T-helper 2 cell treated with Interferon-gamma antibody and Interleukin-4, amounts not matched to agents 5 μg/mL and 100 μg/mL, for 36 hours (primary cell): Measurements from ENCODE around the gene CKAP5.

ENCODE experiments used
- DNase-seq: peaks from one replicate; pipeline ENCODE4 v3.0.0; 2021; ENCODE audit warnings: low spot score
- H3K27ac Mint-ChIP-seq: one replicate; pipeline ENCODE4 v1.8.0; 2021; ENCODE audit warnings: mild to moderate bottlenecking, mixed read lengths
- H3K27me3 Mint-ChIP-seq: one replicate; pipeline ENCODE4 v1.8.0; 2021; ENCODE audit warnings: low read depth, mixed read lengths
- H3K36me3 Mint-ChIP-seq: one replicate; pipeline ENCODE4 v1.8.0; 2021; ENCODE audit warnings: low read depth, mixed read lengths
- H3K4me1 Mint-ChIP-seq: one replicate; pipeline ENCODE4 v1.8.0; 2021; ENCODE audit warnings: low read depth, mixed read lengths
- H3K4me3 Mint-ChIP-seq: one replicate; pipeline ENCODE4 v1.8.0; 2022; ENCODE audit warnings: mild to moderate bottlenecking, moderate library complexity, mixed read lengths
- H3K9me3 Mint-ChIP-seq: one replicate; pipeline ENCODE4 v1.8.0; 2021; ENCODE audit warnings: mixed read lengths

The CKAP5 gene

DNA sequence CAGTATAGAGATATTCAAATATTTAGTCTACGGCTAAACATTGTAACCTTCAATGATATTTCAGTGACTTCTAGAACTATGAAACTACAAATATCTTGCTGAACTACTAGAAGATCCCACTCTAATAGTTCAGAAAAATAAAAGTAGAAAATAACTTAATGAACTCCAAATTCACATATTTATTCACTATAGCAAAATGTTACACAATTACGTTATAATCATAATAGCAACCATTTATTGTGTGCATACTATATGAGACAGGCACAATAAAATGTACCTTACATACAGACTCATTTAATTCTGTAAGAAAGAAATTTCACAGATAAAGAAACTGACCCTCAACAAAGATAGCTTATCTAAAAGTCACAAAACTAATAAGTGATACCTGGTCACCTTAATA lies 69.2 kb downstream of the CKAP5 start:
- Mint-ChIP-seq H3K27me3 (no peaks in the 10 kb centered on the region), H3K4me3 (no peak overlapping the region), H3K36me3 (peaks cover 61% of the 10 kb centered on the region), H3K27ac (no peak overlapping the region), H3K4me1 (peaks cover 2% of the 10 kb centered on the region), H3K9me3 (no peaks in the 10 kb centered on the region)
- no peak for DNase-seq

DNA sequence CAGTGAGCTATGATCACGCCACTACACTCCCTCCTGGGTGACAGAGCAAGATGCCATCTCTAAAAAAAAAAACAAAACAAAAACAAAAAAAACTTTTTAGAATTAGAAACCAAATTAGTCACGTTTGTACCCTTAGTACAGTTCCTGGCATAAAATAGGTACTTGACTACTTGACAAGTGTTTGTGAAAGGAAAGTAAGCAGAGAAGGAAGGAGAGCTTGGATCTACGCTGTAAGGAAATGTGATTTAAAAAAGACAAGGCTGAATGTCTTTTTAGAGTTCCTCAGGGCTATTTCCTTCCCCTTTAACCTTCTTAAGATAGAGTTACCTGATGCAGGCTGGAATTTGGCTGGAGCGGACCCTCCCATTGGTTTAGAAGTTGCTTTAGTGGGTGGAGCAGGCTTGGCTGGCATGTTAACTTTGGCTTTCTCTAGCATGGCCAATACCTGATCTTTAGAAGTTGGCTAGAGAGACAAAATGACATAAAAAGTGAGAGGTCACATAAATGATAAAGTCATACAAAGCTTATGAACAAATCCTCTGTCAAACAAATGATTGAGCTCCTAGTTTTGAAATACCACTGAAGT lies 76.4 kb downstream of the CKAP5 start:
- DNase-seq = no peak
- Mint-ChIP-seq H3K36me3 (peaks cover 45% of the 10 kb centered on the region), H3K27ac (no peak overlapping the region), H3K9me3 (no peaks in the 10 kb centered on the region), H3K4me1 (peaks cover 2% of the 10 kb centered on the region), H3K27me3 (no peaks in the 10 kb centered on the region), H3K4me3 (no peak overlapping the region)

- Mint-ChIP-seq H3K9me3 (no peaks in the 10 kb centered on the region), H3K4me1 (no peaks in the 10 kb centered on the region), H3K36me3 (peaks cover 51% of the 10 kb centered on the region), H3K27me3 (no peaks in the 10 kb centered on the region), H3K27ac (no peak overlapping the region), H3K4me3 (no peak overlapping the region)
- DNase-seq = no peak
Observed at GRCh38 chr11:46766656-46767055, 79.4 kb downstream of the CKAP5 start.

GRCh38 chr11:46762248-46762647 lies 83.8 kb downstream of the CKAP5 start:
- Mint-ChIP-seq H3K27me3 (no peaks in the 10 kb centered on the region), H3K36me3 (peaks cover 63% of the 10 kb centered on the region), H3K9me3 (no peaks in the 10 kb centered on the region), H3K4me3 (no peak overlapping the region), H3K4me1 (no peaks in the 10 kb centered on the region), H3K27ac (no peak overlapping the region)
- DNase-seq = no peak

GRCh38 chr11:46761807-46762206 lies 84.3 kb downstream of the CKAP5 start:
- H3K27me3 Mint-ChIP-seq = no peaks in the 10 kb centered on the region
- H3K27ac Mint-ChIP-seq = no peak overlapping the region
- no peaks in the 10 kb centered on the region for H3K9me3 Mint-ChIP-seq
- DNase-seq = no peak
- H3K4me1 Mint-ChIP-seq = no peaks in the 10 kb centered on the region
- no peak overlapping the region for H3K4me3 Mint-ChIP-seq
- peaks cover 62% of the 10 kb centered on the region for H3K36me3 Mint-ChIP-seq

DNA sequence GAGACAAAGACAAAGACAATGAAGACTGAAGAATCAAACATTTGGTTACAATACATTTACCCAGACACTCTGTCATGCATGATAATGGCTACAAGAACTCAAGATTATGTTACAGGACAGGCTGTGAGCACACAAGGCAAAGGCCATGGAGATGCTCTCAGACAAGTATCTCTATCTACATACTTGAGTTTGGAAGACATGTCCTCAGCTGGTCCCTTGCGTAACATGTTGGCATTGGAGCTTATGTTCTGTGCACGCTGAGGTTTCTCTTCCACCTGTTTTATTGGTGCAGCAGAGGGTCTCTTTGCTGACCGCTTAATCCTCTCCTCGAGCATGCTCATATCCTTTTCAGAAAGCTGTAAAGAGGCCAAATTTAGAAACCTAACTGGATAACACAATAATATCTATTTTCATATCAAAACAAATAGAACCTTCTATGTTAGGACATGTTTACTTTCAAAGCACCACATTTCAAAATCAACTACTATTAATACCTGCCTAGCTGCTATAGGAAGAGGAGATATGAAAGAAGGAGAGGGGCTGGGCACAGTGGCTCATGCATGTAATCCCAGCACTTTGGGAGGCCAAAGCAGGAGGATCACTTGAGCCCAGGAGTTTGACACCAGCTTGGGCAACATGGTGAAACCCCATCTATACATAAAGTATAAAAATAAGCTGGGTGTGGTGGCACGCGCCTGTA lies 85.5 kb downstream of the CKAP5 start:
- no peaks in the 10 kb centered on the region for H3K27me3 Mint-ChIP-seq
- H3K36me3 Mint-ChIP-seq = peaks cover 66% of the 10 kb centered on the region
- no peak overlapping the region for H3K4me3 Mint-ChIP-seq
- no peak for DNase-seq
- peaks cover 2% of the 10 kb centered on the region for H3K4me1 Mint-ChIP-seq
- H3K9me3 Mint-ChIP-seq = no peaks in the 10 kb centered on the region
- no peak overlapping the region for H3K27ac Mint-ChIP-seq

GRCh38 chr11:46759196-46759595 lies 86.9 kb downstream of the CKAP5 start:
- Mint-ChIP-seq H3K4me1 (peaks cover 2% of the 10 kb centered on the region), H3K9me3 (no peaks in the 10 kb centered on the region), H3K36me3 (peaks cover 69% of the 10 kb centered on the region), H3K27ac (no peak overlapping the region), H3K27me3 (no peaks in the 10 kb centered on the region), H3K4me3 (no peak overlapping the region)
- no peak for DNase-seq

DNA sequence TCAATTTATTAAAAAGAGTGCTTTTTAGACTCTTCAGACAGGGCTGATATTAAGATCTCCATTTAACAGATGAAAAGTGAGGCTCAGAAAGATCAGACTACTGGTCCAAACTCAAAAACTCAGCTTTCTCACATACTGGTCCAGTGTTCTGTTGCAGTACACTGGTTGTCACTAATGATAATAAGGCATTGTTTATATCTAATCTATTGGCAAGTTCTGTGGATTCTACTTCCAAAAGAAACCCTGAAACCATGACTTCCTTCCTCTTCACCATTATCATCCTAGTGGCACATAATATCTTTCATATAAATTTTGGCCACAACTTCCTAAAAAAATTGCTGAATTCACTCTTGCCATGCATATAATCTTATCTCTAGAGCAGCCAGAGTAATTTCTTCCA lies 90.1 kb downstream of the CKAP5 start:
- DNase-seq = no peak
- Mint-ChIP-seq H3K4me3 (no peak overlapping the region), H3K36me3 (peaks cover 62% of the 10 kb centered on the region), H3K9me3 (no peaks in the 10 kb centered on the region), H3K27ac (peak overlapping the region; percentile 37), H3K4me1 (peaks cover 2% of the 10 kb centered on the region), H3K27me3 (no peaks in the 10 kb centered on the region)

- Mint-ChIP-seq H3K4me3 (no peak overlapping the region), H3K9me3 (no peaks in the 10 kb centered on the region), H3K27me3 (no peaks in the 10 kb centered on the region), H3K4me1 (no peaks in the 10 kb centered on the region), H3K27ac (peak overlapping the region; percentile 67), H3K36me3 (peaks cover 72% of the 10 kb centered on the region)
- no peak for DNase-seq
Observed at GRCh38 chr11:46747150-46747549, 98.9 kb downstream of the CKAP5 start.

- Mint-ChIP-seq H3K9me3 (no peaks in the 10 kb centered on the region), H3K36me3 (peaks cover 75% of the 10 kb centered on the region), H3K4me1 (no peaks in the 10 kb centered on the region), H3K4me3 (no peak overlapping the region), H3K27ac (no peak overlapping the region), H3K27me3 (no peaks in the 10 kb centered on the region)
- DNase-seq = no peak
Observed at GRCh38 chr11:46745995-46746394, 100.1 kb downstream of the CKAP5 start.

DNA sequence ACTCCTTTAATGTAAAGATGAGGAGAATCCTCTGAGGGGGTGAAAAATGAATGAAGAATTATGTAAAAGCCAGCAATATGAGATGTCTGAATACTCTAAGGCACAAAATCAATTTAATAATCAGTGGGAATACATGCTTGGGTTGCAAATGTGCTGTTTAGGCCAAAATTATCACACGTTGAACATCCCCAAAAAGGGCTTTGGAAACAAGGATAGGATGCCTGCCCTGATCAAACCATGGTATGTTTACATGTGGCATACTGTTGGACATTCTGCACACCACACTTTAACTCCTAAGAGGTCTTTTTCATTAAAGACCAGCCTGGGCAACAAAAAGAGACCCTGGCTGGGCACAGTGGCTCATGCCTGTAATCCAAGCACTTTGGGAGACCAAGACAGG lies 100.8 kb downstream of the CKAP5 start:
- Mint-ChIP-seq H3K27ac (no peak overlapping the region), H3K4me1 (no peaks in the 10 kb centered on the region), H3K9me3 (no peaks in the 10 kb centered on the region), H3K4me3 (no peak overlapping the region), H3K36me3 (peaks cover 70% of the 10 kb centered on the region), H3K27me3 (no peaks in the 10 kb centered on the region)
- DNase-seq = no peak

GRCh38 chr11:46743693-46744339 lies 102.3 kb downstream of the CKAP5 start:
- H3K27me3 Mint-ChIP-seq = no peaks in the 10 kb centered on the region
- H3K4me3 Mint-ChIP-seq = no peak overlapping the region
- no peak for DNase-seq
- no peaks in the 10 kb centered on the region for H3K9me3 Mint-ChIP-seq
- no peaks in the 10 kb centered on the region for H3K4me1 Mint-ChIP-seq
- peaks cover 62% of the 10 kb centered on the region for H3K36me3 Mint-ChIP-seq
- no peak overlapping the region for H3K27ac Mint-ChIP-seq

DNA sequence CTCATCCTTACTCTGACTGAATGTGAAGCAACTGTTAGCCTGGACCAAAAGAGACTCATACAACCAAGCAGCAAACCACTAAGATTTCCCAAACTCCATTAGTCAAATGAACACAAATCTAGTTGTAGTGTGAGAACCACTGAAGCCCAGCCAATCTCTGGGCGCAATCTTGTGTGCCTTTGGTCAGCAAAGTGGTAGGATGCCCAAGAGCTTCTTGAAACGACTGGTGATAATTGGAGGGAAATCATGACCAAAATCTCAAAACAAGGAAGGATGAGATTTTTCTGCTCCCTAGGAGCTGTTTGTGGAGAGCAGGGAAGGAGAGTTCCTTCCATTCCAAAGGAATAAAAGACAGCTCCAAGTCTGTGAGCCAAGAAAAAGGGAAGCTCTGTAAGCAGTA lies 103.0 kb downstream of the CKAP5 start:
- Mint-ChIP-seq H3K9me3 (no peaks in the 10 kb centered on the region), H3K27me3 (no peaks in the 10 kb centered on the region), H3K4me1 (no peaks in the 10 kb centered on the region), H3K27ac (no peak overlapping the region), H3K36me3 (peaks cover 59% of the 10 kb centered on the region), H3K4me3 (no peak overlapping the region)
- DNase-seq = no peak

DNA sequence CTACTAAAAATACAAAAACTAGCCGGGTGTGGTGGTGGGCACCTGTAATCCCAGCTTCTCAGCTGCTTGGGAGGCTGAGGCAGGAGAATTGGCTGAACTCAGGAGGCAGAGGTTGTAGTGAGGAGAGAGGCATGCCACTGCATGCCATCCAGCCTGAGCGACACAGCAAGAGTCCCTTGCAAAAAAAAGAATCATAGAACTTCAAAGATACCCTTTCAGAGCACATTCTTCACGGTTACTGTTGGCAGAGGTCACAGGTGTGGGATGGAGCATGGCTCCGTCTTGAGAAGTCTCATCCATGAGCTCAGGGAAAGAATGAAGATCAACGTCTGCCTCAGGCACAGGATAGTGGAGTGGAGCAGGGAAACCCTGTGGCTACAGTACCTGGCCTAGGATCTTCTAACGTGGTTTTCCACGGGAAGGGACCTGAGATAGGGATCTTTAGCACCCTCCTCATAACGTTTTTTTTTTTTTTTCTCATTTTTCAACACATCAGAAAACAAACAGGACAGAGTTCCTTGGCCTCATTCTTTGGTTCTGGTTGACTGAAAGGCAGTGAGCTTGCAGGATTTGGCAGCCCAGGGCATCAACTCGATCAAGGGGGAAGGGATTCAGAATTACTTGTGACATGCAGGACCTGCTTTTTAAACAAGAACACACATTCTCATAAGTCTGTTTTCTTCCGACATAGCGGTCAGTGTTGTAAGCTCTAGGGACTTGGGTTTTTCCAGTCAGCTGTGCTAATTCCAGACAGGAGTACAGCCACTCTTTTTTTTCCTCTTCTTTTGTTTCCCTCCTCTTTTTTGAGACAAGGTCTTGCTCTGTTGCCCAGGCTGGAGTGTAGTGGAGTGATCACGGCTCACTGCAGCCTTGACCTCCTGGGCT lies 104.2 kb downstream of the CKAP5 start:
- no peaks in the 10 kb centered on the region for H3K9me3 Mint-ChIP-seq
- no peaks in the 10 kb centered on the region for H3K4me1 Mint-ChIP-seq
- H3K36me3 Mint-ChIP-seq = peaks cover 51% of the 10 kb centered on the region
- no peaks in the 10 kb centered on the region for H3K27me3 Mint-ChIP-seq
- no peak overlapping the region for H3K27ac Mint-ChIP-seq
- no peak overlapping the region for H3K4me3 Mint-ChIP-seq
- no peak for DNase-seq
